ENCODE measurements around the gene MMP17.

MMP17 gene

DNA sequence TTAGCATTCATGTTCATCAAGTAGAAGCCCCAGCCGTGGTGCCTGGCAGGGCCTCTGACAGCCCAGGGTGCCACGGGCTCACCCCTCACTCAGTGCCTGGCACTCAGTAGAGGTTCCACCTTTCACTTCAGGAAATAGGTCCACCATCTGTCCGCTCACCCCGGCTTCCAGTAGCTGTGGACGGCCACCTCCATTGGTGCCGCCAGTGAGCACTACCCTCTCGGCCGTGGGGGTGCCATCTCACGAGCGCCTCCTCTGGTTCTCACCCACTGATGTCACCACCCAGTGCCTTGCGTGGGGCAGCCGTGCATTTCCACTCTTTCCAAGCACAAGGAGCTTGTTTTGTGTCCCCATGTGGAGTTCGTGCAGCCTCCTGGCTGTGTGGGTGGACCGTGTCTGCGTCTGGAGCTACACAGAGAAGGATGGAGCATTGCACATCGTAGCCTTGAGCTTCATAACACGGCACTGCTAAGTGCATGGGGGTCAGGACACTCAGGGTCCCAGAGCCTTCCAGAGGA is 41.0 kb upstream of the MMP17 start (continued):
- TF ChIP-seq, protein P1, sequence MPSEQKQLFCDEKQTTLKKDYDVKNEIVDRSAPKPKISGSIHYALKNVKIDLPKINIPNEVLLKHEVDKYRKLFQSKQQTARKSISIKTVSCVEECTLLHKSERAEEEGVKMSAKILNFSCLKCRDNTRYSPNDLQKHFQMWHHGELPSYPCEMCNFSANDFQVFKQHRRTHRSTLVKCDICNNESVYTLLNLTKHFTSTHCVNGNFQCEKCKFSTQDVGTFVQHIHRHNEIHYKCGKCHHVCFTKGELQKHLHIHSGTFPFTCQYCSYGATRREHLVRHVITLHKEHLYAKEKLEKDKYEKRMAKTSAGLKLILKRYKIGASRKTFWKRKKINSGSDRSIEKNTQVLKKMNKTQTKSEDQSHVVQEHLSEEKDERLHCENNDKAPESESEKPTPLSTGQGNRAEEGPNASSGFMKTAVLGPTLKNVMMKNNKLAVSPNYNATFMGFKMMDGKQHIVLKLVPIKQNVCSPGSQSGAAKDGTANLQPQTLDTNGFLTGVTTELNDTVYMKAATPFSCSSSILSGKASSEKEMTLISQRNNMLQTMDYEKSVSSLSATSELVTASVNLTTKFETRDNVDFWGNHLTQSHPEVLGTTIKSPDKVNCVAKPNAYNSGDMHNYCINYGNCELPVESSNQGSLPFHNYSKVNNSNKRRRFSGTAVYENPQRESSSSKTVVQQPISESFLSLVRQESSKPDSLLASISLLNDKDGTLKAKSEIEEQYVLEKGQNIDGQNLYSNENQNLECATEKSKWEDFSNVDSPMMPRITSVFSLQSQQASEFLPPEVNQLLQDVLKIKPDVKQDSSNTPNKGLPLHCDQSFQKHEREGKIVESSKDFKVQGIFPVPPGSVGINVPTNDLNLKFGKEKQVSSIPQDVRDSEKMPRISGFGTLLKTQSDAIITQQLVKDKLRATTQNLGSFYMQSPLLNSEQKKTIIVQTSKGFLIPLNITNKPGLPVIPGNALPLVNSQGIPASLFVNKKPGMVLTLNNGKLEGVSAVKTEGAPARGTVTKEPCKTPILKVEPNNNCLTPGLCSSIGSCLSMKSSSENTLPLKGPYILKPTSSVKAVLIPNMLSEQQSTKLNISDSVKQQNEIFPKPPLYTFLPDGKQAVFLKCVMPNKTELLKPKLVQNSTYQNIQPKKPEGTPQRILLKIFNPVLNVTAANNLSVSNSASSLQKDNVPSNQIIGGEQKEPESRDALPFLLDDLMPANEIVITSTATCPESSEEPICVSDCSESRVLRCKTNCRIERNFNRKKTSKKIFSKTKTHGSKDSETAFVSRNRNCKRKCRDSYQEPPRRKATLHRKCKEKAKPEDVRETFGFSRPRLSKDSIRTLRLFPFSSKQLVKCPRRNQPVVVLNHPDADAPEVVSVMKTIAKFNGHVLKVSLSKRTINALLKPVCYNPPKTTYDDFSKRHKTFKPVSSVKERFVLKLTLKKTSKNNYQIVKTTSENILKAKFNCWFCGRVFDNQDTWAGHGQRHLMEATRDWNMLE (tag by site-specific recombination; conservative IDR thresholded peaks at IDR 0.05; ENCODE audit: low read depth) = no peak
- TF ChIP-seq HOXA7 (CRISPR knock-in tag; IDR thresholded peaks at IDR 0.05; ENCODE audit: borderline replicate concordance) (no peak), BCL11A (tag by site-specific recombination; IDR thresholded peaks at IDR 0.05; ENCODE audit: low read depth) (no peak), ZNF596 (tag by site-specific recombination; IDR thresholded peaks at IDR 0.05) (no peak), ZNF629 (tag by site-specific recombination; IDR thresholded peaks at IDR 0.05) (no peak), ZBTB7A (tag by site-specific recombination; IDR thresholded peaks at IDR 0.05; ENCODE audit: low read depth) (no peak)
- TF ChIP-seq, protein P2, sequence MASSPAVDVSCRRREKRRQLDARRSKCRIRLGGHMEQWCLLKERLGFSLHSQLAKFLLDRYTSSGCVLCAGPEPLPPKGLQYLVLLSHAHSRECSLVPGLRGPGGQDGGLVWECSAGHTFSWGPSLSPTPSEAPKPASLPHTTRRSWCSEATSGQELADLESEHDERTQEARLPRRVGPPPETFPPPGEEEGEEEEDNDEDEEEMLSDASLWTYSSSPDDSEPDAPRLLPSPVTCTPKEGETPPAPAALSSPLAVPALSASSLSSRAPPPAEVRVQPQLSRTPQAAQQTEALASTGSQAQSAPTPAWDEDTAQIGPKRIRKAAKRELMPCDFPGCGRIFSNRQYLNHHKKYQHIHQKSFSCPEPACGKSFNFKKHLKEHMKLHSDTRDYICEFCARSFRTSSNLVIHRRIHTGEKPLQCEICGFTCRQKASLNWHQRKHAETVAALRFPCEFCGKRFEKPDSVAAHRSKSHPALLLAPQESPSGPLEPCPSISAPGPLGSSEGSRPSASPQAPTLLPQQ (tag by site-specific recombination; IDR thresholded peaks at IDR 0.05) = no peak
- TF ChIP-seq, protein P3, sequence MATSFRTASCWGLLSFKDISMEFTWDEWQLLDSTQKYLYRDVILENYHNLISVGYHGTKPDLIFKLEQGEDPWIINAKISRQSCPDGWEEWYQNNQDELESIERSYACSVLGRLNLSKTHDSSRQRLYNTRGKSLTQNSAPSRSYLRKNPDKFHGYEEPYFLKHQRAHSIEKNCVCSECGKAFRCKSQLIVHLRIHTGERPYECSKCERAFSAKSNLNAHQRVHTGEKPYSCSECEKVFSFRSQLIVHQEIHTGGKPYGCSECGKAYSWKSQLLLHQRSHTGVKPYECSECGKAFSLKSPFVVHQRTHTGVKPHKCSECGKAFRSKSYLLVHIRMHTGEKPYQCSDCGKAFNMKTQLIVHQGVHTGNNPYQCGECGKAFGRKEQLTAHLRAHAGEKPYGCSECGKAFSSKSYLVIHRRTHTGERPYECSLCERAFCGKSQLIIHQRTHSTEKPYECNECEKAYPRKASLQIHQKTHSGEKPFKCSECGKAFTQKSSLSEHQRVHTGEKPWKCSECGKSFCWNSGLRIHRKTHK (tag by site-specific recombination; IDR thresholded peaks at IDR 0.05) = no peak
- TF ChIP-seq, protein P4, sequence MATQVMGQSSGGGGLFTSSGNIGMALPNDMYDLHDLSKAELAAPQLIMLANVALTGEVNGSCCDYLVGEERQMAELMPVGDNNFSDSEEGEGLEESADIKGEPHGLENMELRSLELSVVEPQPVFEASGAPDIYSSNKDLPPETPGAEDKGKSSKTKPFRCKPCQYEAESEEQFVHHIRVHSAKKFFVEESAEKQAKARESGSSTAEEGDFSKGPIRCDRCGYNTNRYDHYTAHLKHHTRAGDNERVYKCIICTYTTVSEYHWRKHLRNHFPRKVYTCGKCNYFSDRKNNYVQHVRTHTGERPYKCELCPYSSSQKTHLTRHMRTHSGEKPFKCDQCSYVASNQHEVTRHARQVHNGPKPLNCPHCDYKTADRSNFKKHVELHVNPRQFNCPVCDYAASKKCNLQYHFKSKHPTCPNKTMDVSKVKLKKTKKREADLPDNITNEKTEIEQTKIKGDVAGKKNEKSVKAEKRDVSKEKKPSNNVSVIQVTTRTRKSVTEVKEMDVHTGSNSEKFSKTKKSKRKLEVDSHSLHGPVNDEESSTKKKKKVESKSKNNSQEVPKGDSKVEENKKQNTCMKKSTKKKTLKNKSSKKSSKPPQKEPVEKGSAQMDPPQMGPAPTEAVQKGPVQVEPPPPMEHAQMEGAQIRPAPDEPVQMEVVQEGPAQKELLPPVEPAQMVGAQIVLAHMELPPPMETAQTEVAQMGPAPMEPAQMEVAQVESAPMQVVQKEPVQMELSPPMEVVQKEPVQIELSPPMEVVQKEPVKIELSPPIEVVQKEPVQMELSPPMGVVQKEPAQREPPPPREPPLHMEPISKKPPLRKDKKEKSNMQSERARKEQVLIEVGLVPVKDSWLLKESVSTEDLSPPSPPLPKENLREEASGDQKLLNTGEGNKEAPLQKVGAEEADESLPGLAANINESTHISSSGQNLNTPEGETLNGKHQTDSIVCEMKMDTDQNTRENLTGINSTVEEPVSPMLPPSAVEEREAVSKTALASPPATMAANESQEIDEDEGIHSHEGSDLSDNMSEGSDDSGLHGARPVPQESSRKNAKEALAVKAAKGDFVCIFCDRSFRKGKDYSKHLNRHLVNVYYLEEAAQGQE (tag by site-specific recombination; IDR thresholded peaks at IDR 0.05) = no peak
- TF ChIP-seq, protein P5, sequence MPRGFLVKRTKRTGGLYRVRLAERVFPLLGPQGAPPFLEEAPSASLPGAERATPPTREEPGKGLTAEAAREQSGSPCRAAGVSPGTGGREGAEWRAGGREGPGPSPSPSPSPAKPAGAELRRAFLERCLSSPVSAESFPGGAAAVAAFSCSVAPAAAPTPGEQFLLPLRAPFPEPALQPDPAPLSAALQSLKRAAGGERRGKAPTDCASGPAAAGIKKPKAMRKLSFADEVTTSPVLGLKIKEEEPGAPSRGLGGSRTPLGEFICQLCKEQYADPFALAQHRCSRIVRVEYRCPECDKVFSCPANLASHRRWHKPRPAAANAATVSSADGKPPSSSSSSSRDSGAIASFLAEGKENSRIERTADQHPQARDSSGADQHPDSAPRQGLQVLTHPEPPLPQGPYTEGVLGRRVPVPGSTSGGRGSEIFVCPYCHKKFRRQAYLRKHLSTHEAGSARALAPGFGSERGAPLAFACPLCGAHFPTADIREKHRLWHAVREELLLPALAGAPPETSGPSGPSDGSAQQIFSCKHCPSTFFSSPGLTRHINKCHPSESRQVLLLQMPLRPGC (tag by site-specific recombination; IDR thresholded peaks at IDR 0.05) = no peak

DNA sequence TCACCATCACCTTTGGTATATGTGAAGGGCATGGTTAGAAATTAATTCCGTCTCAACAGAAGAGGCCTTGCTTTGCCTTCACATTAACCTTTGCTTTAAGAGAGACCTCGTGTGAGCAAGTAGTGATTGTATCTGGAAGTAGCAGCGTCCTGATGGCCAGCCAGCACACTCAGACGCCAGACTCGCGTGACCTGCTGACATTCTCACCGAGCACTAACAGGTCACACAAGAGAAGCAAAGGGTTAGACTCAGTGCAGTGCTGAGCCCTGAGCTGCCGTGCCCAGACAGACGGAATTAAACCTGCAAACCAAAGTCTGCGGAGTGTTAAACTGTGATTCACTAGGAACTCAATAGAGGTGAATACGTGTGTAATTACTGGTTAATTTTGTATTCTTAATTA is 40.1 kb upstream of the MMP17 start:
- Histone ChIP-seq H3K4me3 (ENCODE audit: low read depth, low read length) (no peak overlapping the region), H3K4me1 (ENCODE audit: control insufficient read depth, insufficient read depth, low read length) (peaks cover 7% of the 10 kb centered on the region), H3K27ac (ENCODE audit: extremely low read depth, low read depth, low read length) (no peak overlapping the region), H3K9me3 (ENCODE audit: control insufficient read depth, insufficient read depth, low read depth, low read length) (no peaks in the 10 kb centered on the region), H3K36me3 (ENCODE audit: control insufficient read depth in 2 of 2, insufficient read depth in 1 of 2, low read length in 2 of 2) (peaks cover 7 to 66% of the 10 kb centered on the region in 2 experiments)
- CTCF ChIA-PET = no interaction called here
- POLR2A ChIA-PET = no interaction called here
- TF ChIP-seq, protein P1 (tag by site-specific recombination; conservative IDR thresholded peaks at IDR 0.05; ENCODE audit: low read depth) = no peak
- TF ChIP-seq ZNF19 (tag by site-specific recombination; IDR thresholded peaks at IDR 0.05; ENCODE audit: low read depth) = no peak
- TF ChIP-seq ZNF560 (tag by site-specific recombination; IDR thresholded peaks at IDR 0.05; ENCODE audit: borderline replicate concordance) = no peak
- TF ChIP-seq ZNF114 (tag by site-specific recombination; IDR thresholded peaks at IDR 0.05) = no peak
- TF ChIP-seq ZNF654 (tag by site-specific recombination; IDR thresholded peaks at IDR 0.05; ENCODE audit: low read depth) = no peak
- TF ChIP-seq, protein P2 (tag by site-specific recombination; IDR thresholded peaks at IDR 0.05) = no peak
